Activated CD8-positive, alpha-beta memory T cell treated with anti-CD3 and anti-CD28 coated beads, Interleukin-2, amount 50 U/mL, for 1 hour (primary cell): Measurements from ENCODE around the gene PRKD2.
"Not testable (repeated sequence)": the region's sequence is repeated elsewhere in the genome, so short reads cannot be mapped to it uniquely, and the experiment has no call there.

Experiments used
- DNase-seq: peaks from one replicate; pipeline ENCODE4 v3.0.0-alpha.2; 2020; ENCODE audit errors: extremely low read depth

Gene PRKD2

DNA sequence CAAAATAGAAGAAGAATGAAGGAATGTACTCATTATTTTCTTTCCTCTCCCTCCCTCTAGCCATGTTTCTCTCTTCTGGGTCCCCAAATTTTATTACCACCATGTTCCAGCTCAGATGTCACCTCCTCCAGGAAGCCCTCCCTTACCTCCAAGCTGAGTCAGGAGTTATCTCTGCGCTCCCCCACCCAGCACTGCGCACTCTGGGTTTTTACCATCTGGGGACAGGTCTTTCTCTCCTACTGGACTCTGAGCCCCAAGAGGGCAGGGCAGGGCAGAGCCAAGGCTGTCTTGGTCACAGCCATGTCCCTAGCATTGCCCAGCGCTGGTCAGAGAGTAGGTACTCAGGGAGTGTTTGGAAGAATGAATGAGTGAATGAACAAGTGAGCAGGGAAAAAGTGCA lies 83.8 kb downstream of the PRKD2 start:
- no peak for DNase-seq

DNA sequence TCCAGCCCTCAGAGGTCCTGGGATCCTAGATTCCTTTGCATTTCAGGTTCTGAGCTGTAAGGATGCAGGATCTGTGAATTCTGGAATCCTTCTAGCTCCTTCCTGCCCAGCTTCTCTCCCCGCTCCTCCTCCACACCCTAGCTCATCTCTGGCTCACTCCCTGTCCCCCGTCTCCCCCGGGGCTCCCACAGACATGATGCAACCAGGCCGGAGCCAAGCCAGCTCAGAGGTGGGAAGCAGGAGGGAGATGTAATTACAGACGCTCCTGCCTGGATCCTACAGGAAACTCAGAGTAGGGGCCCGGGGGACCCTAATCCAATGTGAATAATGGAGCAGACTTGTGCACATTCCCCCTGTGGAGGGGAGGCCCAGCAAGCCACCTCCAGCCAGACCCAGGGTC lies 85.4 kb downstream of the PRKD2 start:
- DNase-seq: no peak

DNA sequence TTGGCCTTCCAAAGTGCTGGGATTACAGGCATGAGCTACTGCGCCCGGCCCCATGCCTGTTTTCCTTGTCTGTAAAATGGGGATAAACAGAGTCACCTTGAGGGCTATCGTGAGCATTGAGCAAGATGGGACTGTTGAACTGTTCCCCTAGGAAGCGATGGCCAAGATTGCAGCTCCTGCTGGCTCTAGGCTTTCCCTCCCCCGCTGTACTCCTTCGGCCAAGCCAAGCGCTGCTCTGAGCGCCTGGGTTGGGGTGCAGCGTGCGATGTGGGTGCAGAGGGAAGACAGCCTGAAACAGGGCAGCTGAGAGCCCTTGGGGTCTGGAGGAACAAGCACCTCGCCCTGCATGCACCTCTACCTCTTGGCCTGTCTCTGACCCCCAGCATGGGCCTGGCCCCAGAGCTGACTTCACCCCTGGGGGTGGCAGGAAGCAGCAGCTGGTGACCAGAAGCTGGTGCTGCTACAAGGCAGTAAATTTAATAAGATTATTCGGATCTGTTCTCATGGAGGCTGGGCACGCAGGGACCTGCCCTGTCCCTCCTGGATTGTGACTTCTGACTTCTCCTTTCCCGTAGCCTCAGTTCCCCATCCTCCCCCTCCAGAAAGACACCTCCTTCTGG lies 86.2 kb downstream of the PRKD2 start:
- DNase-seq: no peak

DNA sequence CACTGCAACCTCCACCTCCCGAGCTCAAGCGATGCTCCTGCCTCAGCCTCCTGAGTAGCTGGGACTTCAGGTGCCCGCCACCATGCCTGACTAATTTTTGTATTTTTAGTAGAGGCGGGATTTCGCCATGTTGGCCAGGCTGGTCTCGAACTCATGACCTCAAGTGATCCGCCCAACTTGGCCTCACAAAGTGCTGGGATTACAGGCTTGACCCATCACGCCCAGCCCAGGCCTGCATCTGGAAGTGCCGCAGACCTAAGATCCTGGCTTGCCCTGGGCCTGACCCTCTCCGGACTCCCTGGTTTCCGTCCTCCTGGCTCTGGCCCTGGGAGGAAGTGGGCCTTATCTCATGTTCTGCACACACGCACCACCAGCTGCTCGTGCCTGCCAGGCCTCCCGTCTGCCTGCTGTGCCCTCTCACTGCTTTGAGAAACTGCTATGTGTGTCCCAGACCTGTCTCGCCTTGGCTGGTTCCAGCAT lies 87.3 kb downstream of the PRKD2 start:
- DNase-seq: no peak

DNA sequence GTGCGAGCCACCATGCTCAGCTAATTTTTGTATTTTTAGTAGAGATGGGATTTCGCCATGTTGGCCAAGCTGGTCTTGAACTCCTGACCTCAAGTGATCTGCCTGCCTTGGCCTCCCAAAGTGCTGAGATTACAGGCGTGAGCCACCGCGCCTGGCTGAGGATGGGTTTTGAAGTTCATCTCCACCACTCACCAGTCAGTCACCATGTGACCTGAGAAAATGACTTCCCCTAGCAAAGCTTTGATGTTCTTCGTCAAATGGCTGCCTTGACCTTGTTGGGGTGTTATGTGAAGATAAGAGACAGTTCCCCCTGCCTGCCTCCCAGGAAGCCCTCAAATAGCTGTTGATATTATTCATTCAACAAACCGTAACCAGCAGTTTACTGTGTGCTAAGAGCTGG lies 87.9 kb downstream of the PRKD2 start:
- DNase-seq: not testable (repeated sequence)

DNA sequence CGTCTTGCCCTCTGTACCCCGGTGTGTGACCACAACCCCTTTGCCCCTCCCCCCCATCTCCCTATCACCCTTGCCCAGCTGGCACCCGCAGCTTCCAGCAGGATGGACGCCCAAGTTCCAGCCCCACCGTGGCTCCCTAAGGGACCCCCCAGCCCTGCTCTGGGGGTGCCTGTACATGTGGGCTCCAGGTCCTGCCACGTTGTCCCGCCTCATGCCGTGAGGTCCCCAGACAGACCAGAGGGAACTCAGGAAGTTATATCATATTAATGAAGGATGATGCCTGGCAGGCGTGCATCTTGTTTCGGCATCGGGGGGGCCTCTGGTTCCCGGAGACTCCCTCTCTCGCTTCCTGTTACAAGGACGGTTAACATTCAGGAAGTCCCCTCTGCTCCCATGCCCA lies 90.5 kb downstream of the PRKD2 start:
- DNase-seq: no peak

DNA sequence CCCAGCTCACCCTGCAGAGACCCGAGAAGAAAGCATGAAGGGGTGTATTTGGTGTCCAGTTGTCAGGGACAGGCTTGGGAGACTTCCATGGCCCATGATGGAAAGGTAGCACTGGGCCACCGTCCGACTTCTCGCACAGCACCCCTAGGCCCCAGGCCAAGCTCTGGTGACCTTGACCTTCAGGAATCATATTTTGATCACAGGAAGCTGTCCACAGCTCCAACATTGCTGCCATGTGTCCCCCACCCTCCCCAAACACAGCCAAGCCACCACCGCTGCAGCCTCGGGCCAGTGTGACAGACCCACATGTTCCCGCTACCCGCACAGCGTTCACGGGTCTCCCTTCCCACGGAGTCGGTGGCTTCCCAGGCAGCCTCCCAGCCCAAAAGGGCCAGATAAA lies 91.2 kb downstream of the PRKD2 start:
- no peak for DNase-seq

DNA sequence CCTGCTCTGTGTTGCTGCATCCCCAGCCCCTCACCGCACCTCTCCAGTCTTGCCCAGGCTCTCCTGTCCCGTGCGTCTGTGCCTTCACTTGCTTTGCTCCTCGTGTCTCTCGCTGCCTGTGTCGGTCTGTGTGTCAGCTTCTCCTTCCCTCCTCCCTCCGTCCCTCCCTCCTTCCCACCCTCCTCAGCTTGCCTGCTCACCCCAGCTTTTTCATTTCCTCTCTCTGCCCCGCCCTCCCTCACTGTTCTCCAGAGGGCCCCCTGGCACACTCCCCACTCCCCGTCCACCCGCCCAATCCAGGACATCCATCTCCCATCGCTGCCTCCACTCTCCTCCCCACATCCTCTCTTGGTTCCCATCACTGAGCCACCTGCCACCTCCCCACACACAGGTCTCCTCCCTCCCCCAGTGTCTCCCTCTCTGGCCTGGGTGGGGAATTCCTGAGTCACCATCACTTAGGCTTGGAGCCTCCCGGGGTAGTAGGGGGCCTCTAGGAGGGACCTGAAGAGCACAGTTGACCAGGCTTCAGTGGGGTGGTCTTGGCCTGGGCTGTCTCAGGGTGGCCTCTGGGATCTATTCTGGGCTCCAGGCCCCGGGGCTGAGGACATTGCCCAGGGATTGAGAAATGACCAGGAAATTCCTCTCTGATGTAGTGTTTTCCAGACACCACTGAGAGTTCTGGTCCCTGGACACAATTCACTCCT lies 91.8 kb downstream of the PRKD2 start, which contains the start of gene PTGIR:
Gene PTGIR (minus strand): TSS at position 132 of the 704 bp plus-strand sequence. CDS start 864 bp downstream, outside the sequence.
- DNase-seq: no peak
